Measurements from ENCODE around the gene OTOG.

OTOG gene

GRCh38 chr11:17652556-17652955, 105.5 kb downstream of the OTOG start:
- no peak for DNase-seq (ENCODE audit: low read depth)

GRCh38 chr11:17653611-17654010, 106.6 kb downstream of the OTOG start:
- no peak for DNase-seq (ENCODE audit: low read depth)

DNA sequence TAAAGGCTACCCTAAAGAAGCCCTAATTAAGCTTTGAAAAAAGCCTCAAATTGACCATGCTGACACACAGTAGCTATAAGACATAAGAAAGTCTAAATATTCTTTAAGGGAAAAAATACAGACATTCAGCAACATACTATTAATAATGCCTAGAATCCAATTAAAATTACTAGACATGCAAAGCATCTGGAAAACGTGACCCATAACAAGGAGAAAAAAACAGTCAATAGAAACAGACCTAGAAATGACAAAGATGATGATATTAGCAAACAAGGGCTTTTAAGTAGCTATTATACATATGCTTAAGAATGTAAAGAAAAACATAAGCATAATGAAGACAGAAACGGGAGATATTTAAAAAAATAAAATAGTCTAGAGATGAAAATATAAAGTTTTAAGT, 108.6 kb downstream of the OTOG start:
- no peak for DNase-seq (ENCODE audit: low read depth)

DNA sequence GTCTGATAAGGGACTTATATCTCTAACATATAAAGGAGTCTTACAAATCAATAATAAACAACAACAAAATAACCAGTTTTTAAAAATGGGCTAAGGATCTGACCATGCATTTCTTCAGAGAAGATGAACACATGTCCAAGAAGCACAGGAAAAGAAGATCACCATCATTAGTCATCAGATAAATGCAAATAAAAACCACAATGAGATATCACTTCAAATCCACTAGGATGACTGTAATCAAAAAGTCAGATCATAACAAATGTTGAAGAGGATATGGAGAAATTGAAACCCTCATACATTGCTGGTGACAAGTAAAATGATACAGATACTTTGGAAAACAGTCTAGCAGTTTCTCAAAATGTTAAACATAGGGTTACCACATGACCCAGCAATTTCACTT, 111.2 kb downstream of the OTOG start:
- no peak for DNase-seq (ENCODE audit: low read depth)

GRCh38 chr11:17668166-17668565, 121.1 kb downstream of the OTOG start:
- no peak for DNase-seq (ENCODE audit: low read depth)

DNA sequence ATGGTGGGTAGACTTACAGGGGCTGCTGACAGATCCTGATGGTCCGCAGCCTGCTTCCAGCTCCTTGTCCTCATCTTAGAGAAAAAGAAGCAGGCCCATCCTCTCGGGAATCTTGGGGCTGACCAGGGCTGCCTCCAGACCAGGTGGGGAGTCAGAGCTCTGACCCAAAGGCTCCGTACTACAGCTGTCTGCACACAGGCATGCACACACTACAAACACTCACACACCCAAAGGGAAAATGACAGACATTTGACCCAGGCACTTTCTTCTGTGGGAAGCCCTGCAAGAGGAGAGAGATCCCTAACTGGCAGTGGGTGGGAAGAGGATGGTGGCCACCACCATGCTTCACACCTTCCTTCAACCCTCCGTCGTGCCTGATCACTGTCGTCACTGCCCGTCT, 125.4 kb downstream of the OTOG start:
- no peak for DNase-seq (ENCODE audit: low read depth)

GRCh38 chr11:17673951-17674350, 126.9 kb downstream of the OTOG start:
- DNase-seq (ENCODE audit: low read depth), result no peak

- no peak for DNase-seq (ENCODE audit: low read depth)
Measured at GRCh38 chr11:17682848-17683247, 135.8 kb downstream of the OTOG start.

DNA sequence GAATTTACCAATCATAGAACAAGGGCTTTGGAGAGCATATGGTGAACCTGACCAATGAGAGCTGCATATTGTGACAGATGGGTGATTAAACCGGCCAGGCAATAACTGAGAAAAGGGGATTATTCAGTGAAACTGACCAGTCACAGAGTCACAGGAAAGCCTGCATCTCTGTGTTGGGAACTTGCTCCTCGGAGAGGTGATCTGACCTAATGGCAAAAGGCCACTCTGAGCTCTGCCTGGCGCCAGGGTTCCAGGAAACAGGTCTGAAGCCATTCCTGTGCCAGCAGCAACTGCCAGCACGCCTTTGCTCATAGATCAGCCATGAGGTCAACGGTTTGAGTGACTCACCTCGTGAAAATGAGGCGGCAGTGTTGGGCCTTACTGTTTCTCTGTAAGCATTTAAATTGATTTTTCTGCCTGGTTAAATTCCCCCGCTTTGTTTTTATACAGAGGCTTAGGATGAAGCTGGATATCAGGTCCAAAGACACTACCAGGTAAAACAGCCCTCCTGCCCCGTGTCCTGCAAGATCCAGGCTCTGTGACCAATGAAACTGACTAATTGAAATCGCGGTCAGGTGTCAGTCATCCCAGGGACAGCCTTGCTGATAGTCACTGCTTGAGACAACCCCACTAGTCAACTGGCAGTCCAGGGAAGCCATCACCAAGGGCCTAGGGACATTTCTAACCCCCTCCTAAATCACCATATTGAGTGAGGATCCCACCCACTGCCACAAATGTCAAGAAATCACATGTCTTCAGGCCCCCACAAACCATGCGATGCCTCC, 136.5 kb downstream of the OTOG start:
- DNase-seq (ENCODE audit: low read depth), result peak; percentile 51

GRCh38 chr11:17684550-17684949, 137.5 kb downstream of the OTOG start:
- DNase-seq (ENCODE audit: low read depth), result no peak

DNA sequence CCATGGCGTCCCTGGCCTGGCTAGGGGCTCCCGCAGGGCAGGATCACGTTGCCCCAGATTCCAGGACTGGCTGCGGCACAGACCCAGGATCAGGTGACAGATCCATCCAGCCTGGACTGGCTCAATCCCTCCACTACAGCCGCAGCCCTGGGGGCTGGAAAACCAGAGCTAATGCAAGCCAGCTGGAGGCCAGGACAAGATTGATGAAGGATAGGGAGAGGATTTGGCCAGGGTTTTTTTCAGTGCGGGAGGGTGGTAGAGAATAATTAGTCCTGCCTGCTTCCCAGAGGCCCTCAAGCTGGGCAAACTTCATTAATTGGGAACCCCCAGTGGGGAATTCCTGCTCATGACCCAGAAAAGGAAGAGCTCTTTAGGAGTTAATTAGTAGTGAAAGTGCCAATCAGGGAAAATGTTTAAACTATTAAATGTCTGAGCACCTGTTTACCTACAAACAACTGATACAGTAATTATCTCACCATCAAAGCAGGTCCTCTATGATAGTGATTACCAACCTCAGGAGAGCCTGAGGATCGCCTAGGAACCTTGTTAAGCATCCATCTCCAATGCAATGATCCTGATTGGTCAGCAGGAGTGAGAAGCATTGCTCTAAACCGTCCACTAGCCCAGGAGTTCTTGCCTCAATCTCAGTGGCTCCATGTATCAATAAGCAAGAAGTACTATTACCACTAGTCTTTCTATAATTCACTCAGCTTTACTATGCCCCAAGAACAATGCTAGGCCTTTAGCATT, 139.3 kb downstream of the OTOG start:
- DNase-seq (ENCODE audit: low read depth), result no peak

- no peak for DNase-seq (ENCODE audit: low read depth)
Measured at GRCh38 chr11:17687946-17688670, 141.0 kb downstream of the OTOG start.

DNA sequence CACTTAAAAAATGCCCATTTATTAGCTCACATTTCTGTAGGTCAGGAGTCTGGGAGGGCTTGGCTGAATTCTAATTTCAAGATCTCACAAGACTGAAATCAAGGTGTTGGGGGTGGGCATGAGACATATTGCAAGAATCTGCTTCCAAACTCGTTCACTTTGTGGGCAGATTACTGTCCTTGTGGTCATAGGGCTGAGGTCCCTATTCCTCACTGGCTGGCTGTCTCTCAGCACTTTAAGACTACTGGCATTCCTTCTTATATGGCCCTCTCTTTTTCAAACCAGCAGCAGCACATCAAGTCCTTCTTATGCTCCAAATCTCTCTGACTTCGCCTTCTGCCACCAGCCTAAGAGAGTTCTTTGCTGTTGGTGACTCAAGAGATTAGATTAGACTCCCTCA, 144.5 kb downstream of the OTOG start:
- no peak for DNase-seq (ENCODE audit: low read depth)

- no peak for DNase-seq (ENCODE audit: low read depth)
Measured at GRCh38 chr11:17691976-17692375, 144.9 kb downstream of the OTOG start.

GRCh38 chr11:17692931-17693330, 145.9 kb downstream of the OTOG start:
- no peak for DNase-seq (ENCODE audit: low read depth)

DNA sequence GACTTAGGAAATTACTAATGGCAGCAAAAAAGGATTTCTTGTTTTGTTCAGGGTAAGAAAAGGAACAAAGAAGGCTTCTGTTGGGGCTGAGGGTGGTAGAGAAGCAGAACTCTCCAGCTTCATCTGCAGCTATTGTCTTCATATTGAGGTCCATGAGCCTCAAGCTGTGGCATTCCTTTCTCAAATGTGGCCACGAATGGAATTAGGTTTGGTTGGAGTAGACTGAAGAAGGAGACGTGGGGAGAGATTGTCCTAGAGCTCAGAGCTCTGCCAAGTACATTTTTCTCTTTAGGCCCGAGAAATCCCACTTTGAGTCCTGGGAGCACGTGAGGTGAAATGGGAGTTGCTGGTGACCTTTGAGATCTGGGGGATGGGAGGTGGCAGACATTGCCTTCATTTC, 146.5 kb downstream of the OTOG start:
- DNase-seq (ENCODE audit: low read depth), result no peak

- no peak for DNase-seq (ENCODE audit: low read depth)
Measured at GRCh38 chr11:17694494-17695110, 147.5 kb downstream of the OTOG start.

GRCh38 chr11:17695454-17696441, 148.7 kb downstream of the OTOG start:
- DNase-seq (ENCODE audit: low read depth), result no peak

- DNase-seq (ENCODE audit: low read depth), result no peak
Measured at GRCh38 chr11:17696741-17697140, 149.7 kb downstream of the OTOG start.
